Umbilical cord (tissue), 2 donors: ENCODE data around the gene TP53INP2. TPM values are rescaled to one million over a fixed set of nuclear protein-coding genes. Genes with fewer than 3 reads are reported as not detected.
"Not testable (repeated sequence)": the region's sequence is repeated elsewhere in the genome, so short reads cannot be mapped to it uniquely, and the experiment has no call there.

Source experiments
- DNase-seq: peaks from one replicate; pipeline ENCODE4 v3.0.0-alpha.2; 2015; ENCODE audit warnings: low spot score
- total RNA-seq: library from RNA; depleted of rRNA; stranded (reverse); fragments of >200 nt; gene quantifications from one replicate; pipeline ENCODE4 v1.2.3, GENCODE V29; 2014; ENCODE audit warnings: low replicate concordance; ENCODE audit not compliant: insufficient read depth

TP53INP2 gene
- total RNA-seq, 1 donor from 2014 or later, result 9.1 TPM

GRCh38 chr20:34720266-34720665, 16.1 kb downstream of the TP53INP2 start:
- DNase-seq, result no peak

GRCh38 chr20:34722560-34722959, 18.4 kb downstream of the TP53INP2 start:
- not testable (repeated sequence) for DNase-seq

- DNase-seq, result no peak
These were observed 20.0 kb downstream of the TP53INP2 start for GRCh38 chr20:34724172-34724571.

- no peak for DNase-seq
These were observed 25.3 kb downstream of the TP53INP2 start for GRCh38 chr20:34729416-34729815.

GRCh38 chr20:34732523-34732922, 28.4 kb downstream of the TP53INP2 start:
- no peak for DNase-seq

DNA sequence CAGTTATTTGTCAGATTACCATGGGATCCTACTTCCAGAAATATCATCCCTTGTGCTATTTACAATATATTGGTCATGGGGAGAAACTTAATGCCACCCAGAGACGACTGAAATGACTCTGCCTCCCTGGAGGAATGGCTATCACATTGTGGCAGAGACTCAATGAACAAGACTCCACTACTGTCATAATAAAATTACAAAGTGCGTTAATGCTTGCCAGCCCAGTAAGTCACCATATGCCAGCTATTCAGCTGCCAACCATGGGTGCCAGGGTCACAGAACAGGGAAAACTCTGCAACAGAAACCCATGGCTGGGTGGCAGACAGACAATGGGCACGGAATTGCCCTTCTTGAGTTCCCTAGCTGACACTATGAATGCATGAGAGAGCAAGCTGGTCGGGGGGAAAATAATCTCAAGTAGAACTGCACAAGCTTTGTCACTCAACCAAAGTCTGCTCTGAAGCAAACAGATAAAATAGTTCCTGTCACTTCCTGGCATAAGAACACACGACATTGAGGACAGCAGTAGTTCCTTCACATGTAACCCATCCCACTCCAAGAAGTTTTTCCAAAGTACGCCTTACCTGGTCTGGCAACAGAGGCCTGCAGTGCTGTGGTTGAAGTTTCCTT, 32.1 kb downstream of the TP53INP2 start:
- DNase-seq, result no peak

DNA sequence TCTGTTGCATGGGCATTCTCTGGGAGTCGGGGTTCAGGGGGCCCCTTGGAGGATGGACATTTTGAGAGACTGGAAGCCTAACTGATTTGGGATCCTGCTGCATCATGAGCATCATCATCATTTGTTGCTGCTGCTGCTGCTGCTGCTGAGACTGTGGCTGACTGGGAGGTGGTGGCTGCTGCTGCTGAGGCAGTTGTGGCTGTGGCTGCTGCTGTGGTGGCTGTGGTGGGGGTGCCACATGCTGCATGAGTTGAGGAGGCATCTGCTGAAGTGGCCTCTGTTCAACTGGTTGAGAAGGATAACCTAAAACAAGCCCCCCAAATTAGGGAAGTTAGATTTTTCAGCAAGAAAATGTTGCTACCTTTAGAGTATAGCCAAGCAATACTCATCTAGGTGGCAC, 38.9 kb downstream of the TP53INP2 start:
- DNase-seq, result no peak

- no peak for DNase-seq
These were observed 40.2 kb downstream of the TP53INP2 start for GRCh38 chr20:34744340-34744739.

DNA sequence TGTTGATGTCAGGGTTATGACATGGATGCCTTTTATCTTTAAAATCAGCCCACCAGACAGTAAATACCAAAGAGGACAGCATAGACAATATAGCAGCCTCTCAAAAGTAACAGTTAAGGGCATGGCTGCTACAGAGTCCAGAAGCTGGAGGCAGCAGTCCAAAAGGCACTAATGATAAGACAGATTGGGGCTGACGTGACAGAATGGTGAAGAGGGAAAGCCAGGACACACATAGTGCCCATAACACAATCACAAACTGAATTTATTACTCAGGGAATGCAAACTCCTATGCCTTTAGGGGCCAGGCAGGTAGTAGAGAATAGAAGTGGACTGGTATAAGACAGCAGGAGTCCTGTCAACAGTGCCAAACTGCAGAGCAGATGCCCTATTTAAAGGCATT, 40.7 kb downstream of the TP53INP2 start:
- no peak for DNase-seq

GRCh38 chr20:34746674-34747073, 42.5 kb downstream of the TP53INP2 start:
- DNase-seq, result no peak

DNA sequence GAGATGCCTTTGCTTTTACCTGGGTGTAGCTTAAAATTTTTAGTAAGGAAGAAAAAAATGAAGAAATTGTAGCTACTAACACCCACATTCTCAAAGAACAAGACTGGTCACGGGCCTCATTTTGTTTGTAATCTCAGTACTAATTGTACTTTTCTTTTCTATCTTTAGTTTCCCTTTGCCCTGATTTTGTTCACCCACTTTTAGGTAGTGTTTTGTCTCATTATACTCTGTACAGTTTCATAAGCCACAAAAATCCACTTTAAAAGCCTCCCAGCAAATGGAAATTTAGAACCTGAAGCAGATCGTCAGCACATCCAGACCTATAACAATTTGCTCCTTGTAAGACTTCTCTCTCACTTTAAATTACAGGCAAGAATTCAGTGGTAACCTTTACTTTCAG, 43.3 kb downstream of the TP53INP2 start:
- no peak for DNase-seq

DNA sequence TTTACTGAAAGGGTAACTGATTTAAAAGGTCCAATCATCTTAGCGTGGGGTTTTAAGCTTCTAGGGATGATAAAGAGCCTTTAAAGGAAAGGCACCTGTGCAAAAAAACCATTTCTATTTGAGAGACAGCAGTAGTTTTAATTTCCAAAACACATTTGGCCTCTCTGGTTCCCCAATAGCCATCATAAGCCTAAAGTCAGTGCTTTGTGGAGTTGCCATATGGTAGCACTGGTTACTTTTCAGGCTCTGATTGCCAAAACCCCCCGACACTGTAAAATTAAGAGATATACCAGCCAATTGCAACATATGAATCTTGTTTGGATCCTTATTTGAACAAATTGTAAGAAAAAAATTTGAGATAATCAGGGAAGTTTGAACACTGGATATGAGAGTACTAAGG, 44.6 kb downstream of the TP53INP2 start:
- DNase-seq, result no peak

- DNase-seq, result no peak
These were observed 46.3 kb downstream of the TP53INP2 start for GRCh38 chr20:34750484-34750883.

- DNase-seq, result no peak
These were observed 47.3 kb downstream of the TP53INP2 start for GRCh38 chr20:34751453-34751852.

DNA sequence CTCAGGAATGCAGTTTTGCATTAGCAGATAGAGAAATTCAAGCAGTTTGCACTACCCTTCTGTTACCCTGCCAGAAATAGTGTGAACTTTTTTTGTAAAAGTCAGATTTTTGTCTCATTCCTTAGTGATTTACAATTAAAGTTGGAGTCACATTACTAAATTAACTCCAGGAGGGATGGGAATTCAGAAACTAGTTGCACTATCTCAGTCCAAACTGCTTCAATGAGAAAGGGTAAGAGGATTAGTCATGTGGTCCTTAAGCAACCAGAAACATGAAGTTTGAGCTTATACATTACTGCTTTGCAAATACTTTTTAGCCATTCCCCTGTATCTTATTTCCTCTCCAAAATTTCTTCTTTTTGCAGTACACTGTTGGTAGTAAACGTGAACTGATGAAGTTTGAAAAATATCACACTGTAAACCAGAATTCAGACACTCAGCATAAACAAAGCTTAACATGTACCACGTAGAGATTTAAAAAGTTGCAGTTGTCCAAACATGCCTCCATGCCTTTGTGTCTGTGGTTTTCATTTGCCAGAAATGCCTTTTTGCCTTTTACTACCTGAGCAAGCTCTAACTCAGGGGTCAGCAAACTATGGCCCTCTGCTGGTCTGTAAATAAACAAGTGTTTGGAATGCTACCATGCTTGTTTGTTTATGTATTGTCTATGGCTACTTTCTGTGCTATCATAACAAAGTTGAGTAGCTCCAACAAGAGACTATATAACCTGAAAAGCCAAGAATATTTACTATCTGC, 49.7 kb downstream of the TP53INP2 start:
- no peak for DNase-seq

- no peak for DNase-seq
These were observed 50.5 kb downstream of the TP53INP2 start for GRCh38 chr20:34754611-34755010.

DNA sequence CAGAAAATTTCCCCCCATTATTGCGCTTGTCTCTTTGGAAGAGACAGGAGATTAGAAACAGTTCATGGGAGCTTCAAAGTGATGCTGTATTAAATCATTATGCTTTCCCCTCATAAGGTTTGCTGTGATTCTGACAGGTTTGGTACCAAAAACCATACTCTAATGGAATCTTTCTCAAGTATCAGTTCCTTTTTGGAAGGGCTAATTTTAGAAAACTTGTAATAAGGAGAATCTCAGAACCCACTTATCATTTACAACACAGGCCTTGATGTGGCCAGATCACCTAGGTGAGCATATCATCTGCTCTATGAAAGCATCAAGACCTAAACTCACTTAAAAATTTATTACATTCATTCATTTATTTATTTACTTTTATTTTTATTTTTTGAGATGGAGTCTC, 51.2 kb downstream of the TP53INP2 start:
- no peak for DNase-seq

GRCh38 chr20:34762031-34762555, 57.9 kb downstream of the TP53INP2 start:
- DNase-seq, result no peak

Other genes with a start within 250 kb of the TP53INP2 start
- gene DYNLRB1, start 187.9 kb upstream of the TP53INP2 start, total RNA-seq, result 20.2 TPM
- gene MAP1LC3A, start 145.6 kb upstream of the TP53INP2 start, total RNA-seq, result 27.2 TPM
- 6.0 TPM for gene PIGU, start 27.3 kb upstream of the TP53INP2 start, total RNA-seq
- 10.8 TPM for gene NCOA6, start 121.3 kb downstream of the TP53INP2 start, total RNA-seq
- gene GGT7, start 168.5 kb downstream of the TP53INP2 start, total RNA-seq, result 10.4 TPM
- 49.1 TPM for gene ACSS2, start 172.3 kb downstream of the TP53INP2 start, total RNA-seq